ENCODE results near the gene SEMA4D.
A peak's percentile ranks its signal among the peaks of the same experiment; 100 is the strongest.

Gene SEMA4D

DNA sequence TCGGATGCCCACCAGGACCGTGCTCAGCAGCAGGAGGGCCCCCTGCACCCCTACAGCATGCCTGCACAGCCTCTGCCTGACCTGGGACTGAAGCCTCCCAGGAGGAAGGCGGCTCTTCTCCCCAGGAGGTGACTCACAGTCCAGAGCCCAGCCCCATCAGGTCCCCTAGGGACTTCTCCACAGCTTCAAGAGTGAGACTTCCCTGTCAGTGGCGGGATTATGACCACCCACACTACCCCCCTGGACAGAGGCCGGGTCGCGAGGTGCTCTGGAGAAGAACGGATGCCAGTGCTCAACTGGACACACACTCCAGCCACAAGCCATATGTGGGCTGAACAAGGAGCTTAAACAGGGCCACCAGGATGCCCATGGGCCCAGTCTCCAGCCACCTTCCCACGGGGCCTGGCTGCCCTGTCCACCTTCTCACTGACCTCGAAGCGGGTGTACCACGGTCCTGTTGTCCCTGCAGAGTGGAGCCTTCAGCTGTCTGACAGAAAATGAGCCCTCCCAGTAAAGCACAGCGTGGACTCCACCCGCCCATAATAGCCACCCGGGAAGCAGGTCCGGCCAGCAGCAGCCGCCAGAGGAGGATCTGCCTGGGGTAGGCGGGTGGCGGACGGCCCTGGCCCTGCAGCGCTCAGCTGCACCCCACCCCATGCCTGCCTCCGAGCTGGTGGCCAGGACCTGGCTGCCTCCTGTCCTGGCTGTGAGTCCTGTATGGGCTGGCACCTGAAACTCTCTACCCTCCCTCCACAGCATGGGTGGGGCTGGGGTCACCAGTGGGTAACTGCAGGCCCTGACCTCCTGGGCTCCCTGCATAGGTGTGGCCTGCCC is 54.7 kb downstream of the SEMA4D start:
- DNase-seq, result no peak

DNA sequence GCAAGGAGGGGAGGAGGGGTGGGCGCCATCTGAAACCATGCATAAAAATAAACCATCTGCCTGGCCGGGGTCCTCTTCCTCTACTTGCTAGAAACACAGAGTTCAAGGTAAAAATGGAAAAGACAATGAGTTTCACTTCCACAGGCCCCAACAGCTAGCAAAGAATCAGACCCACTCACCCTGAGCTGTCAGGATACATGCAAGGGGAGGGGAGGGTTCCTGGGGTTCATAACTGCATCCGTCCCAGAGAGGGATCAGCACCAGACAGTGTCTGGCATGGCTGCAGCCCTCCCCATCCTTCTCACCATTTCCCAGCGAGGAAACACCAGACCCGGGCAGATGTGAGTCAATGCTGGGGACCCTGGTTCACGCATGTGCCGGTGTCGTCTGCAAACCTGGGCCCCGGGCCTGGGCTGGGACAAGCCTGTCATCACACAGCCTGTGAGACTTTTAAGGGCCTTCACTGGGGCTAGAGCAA is 55.4 kb downstream of the SEMA4D start:
- no peak for DNase-seq

DNA sequence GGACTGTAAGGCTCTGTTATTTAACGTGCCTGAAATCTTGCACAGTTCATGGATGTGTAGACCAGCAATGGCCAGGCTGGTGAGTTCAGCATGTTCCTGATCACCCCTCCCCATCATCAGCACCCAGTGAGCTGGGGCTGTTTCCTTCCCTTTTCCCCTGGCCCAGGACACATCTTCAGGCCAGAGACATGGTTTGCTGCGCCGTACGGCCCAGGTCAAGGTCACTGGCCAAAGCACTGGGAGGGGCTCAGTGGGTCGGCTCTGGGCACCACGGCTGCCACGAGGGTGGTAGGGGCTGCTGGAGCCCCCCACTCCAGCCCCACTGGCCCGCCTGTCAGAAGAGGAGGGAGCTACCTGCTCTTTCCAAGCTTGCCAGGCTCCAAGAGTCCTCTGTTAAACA is 55.9 kb downstream of the SEMA4D start:
- DNase-seq, result no peak

DNA sequence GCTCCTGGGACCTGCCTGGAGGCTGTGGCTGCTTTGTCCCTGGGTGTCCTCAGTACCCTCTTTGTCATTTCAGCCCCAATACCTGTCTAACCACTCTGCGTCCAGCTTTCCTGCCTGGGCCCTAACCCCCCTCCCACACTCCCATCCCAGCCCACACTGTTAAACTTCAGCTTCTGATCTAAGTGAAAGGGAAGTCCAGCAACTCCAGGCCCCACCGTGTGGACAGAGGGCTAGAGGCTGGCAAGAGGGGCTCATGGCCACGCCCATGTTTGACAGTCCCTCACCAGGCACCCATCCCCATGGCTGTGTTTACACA is 56.3 kb downstream of the SEMA4D start:
- no peak for DNase-seq

DNA sequence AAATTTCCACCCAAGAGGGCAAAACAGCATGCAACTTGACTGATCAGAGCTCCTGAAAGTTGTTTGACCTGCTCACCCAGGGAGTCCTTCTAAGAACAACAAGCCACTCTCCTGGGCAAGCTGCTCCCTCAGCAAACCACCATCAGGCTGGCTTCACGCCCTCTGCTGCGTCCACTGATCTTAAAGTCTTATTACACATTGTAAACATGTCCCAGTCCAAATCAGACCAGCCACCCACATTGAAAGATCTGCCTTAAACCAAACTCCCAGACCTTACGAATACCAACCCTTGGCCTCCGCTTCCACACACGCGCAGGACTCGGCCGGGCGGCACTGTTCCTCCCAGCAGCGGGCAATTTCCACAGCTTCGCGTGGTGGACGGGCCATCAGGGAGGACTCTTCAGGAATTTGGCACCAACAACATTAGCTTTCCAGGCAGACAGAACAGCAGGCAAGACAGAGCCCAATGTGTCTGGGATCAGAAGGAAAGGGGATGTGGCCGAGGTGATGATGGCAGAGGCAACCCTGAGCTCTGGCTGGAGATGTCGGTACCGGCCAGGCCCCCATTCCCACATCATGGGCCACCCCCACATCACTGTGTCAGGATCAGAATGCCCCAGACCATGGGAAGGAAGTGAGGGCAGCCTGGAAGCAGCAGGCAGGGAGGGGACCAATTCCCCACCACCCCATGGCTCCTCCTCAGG is 56.8 kb downstream of the SEMA4D start:
- DNase-seq, result no peak

DNA sequence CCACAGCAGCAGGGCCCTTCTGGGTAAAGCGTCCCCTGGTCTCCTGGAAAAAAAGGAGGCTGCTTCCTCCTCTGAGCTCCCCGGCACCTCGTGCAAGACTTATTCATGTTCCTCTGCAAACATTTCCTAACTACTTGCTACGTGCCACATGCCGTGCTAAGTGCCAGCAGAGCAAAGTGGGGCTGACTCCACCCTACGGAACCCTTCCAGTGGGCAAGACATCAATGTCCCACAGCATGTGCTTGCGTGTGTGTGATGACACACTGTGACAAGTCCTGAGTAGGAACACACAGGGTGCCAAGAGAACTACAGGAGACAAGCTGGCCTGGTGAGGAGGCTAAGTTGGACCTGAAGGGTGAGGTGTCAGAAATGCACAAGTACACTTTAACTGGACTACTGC is 57.4 kb downstream of the SEMA4D start:
- peak; percentile 53 for DNase-seq

DNA sequence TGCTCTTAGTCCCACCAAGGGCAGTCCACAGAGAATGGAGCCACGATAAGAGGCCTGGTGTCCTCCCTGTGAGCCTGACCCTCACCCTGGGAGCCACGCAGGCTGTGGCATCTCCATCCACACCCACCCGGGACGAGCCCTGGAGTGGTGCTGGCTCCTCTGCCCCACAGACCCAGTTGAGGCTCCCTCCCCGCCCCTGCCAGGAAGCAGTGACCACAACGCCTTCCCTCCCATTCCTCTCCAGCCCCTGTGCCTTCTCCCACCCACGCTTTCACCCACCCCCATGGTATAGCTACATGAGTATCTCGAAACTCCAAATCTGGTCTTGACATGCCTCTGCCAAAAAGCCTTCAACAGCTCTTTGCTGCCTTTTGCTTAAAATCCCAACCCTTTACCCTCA is 57.9 kb downstream of the SEMA4D start:
- DNase-seq, result no peak

DNA sequence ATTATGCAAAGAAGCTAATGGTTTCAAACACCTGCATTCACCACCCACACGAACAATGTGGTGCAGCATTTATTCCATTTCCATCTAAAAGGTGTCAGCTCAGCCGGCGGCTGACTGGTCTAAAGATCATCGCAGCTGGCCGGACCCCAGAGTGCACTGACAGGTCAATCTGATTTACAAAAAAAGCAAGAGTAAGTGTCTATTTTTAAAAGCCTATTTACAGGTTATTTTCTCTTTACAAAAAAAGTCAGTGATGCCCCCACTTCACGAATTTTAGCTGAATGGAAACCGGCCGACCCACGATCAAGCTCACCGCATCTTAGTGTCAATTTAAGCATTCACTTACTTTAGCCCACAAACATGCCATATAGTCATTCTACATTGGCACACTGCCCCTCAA is 58.3 kb downstream of the SEMA4D start:
- DNase-seq, result no peak

DNA sequence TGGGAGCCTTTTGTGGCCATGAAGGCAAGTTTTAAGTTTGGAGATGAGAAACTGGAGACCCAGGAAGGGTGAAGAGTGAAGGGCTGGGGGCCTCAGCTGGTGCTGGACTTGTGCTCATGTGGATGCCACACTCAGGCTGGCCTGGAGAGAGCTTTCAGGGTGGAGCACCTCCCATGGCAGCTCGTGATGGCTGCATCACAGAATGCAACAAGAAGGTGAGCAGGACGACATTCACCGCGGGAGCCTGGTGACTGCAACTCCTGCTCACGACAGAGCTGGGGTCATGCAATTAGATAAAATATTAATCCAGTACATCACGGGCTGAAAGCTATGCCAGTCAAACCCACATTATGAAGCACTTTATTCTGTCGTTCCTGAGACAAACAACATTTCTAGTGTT is 59.7 kb downstream of the SEMA4D start:
- no peak for DNase-seq

DNA sequence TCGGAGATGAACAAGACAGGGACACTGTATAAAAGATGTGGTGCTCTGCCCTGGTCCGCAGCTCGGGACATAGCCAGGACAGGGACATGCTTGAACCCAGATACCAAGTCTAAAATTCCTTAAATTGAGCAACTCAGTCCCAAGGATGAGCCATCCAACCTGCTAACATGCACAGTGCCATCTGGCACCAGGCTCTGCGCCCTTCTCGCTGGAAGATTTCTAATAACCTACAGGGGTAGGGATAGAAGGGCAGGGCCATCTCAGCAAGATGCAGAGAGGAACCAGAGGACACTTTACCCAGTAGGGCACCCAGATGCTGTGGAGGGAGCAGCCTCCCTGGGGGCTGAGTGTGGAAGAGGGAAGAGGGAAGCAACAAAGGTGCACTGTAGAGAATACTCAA is 60.1 kb downstream of the SEMA4D start:
- no peak for DNase-seq

DNA sequence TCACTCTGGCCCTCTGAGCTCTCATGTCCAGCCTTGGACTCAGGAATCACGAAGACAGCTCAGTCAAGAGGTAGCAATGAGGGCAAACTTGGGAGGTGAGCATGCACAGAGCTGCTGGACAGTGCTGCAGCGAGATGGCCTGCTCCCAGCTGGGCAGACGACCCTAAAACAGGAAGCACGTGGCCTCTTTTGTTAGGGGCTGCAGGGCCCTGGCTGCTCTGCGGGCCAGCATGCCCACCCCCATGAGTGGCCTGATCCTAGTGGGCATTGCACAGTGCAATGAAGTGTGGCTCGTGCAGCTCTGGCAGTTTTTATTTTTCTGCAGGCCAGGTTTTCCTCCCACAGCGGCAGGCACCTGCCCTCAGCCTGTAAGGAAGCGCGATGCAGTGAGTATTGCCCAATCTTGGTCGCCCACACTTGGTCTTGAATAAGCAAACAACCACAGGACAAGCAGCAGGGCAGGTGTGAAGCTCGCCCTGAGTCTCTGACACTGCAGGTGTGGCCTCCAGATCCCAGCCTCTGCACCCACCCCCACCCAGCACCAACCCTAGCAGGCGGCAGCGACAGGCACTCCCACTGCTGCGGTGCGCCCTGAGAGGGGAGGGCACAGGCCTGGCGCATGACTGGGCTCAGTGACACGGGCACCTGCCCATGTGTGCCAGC is 60.8 kb downstream of the SEMA4D start:
- peak; percentile 52 for DNase-seq

DNA sequence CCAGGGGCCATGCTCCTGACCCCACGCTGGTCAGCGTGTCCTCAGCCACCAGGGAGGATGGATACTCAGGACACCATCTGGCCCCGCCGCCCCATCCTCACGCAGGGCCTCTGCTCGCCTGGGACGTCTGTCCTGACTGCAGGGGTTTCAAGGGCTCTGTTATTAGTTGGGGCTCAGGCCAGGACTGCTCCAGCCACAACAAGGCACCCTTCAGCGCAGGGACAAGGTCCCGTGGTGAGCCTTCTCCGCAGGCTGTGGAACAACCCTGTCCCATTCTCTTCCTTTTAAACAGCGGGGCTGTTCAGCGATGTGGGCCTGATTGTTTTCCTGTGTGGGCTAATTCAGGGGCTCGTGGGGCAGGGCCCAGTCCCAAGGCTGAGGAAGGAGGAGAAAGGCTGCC is 61.6 kb downstream of the SEMA4D start:
- no peak for DNase-seq

DNA sequence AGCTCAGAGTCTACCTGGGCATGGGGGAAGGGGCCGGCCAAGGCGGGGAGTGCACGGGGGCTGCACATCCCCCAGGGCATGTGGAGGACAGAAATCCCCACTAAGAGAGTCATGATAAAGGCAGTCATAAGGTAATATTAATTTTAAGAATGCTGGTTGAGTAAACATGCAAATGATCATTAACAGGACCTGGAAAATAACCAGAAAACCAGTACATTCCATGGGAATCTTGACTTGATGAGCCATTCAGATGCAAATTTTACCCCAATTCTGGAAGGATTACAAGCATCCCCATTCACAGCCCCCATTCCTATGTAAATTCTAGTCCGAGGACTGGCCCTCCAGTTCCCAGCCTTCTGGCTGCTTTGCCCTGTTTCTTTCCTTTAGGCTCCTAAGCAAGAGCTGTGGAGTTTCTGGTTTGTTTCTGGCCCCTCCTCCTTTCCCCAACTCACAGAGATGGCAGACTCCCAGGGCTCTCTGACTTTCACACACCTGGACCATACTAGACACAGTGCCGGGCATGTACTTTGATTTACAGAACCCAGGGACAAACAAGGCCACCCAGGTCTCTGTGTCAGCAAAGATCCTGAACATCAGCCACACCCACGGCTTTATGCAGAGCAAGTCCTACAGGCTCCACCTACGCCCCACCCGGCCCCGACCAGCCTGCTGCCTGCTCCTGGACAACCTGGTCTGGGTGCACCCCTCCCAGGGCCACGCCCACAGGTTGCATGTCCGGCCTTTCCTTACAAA is 62.7 kb downstream of the SEMA4D start:
- no peak for DNase-seq

DNA sequence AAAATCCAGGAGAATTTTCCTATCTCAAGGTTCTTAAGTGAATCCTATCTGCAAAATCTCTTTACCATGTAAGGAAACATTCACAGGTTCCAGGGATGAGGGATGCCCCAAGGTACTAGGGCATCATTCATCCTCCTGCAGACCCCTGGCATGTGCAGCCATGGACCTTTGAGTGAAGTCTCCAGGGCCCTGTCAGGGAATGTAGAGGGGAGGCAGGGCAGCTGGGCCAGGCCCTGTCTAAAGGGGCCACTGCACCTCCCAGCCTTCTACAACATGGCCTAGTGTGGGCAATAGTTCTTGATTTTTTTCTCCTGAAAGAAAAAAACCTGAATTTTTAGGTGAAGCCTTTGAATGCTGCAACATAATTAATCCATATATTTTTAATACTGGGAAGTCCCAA is 63.3 kb downstream of the SEMA4D start:
- DNase-seq, result no peak

DNA sequence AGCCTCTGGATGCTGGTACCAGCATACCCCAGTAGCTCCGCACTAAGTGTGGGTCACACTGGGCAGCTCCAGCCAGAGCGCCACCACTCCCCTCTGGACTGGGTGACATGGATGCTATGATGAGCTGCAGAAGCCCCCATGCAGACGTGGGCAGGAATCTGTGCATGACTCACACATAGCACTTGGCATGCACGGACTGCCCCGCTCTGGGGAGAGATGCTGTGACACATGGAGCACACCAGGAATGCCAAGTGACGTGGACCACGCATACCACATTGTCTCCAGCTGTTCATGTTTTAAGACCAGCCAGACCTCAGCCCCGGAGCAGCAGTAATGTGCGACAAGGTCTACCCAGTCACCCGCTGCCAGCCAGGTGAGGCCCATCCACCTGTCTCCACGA is 64.1 kb downstream of the SEMA4D start:
- DNase-seq, result no peak

DNA sequence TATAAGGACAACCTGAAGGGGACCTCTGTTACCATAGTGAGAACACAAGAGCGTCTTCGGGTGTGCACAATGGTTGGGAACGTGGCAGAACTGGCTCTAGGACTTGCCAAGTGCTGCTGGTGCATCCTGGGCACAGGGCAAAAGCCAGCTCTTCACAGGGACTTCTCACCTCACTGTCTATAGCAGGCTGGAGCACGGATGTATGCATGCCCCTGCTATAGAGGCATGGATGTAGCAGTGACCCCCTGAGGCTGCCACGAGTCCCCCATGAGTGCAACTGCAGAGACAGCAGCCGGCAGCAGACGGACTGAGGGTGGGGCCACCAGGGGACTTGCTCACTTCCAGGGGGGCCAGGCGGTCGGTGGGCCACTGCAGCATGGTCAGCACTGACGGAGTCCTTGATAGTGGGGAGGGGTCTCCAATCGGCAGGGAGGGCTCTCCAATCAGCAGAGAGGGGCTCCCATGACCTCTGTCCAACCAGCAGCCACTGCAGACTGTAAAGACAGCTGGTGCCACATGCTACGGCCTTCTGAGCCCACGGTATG is 64.9 kb downstream of the SEMA4D start:
- DNase-seq, result no peak

DNA sequence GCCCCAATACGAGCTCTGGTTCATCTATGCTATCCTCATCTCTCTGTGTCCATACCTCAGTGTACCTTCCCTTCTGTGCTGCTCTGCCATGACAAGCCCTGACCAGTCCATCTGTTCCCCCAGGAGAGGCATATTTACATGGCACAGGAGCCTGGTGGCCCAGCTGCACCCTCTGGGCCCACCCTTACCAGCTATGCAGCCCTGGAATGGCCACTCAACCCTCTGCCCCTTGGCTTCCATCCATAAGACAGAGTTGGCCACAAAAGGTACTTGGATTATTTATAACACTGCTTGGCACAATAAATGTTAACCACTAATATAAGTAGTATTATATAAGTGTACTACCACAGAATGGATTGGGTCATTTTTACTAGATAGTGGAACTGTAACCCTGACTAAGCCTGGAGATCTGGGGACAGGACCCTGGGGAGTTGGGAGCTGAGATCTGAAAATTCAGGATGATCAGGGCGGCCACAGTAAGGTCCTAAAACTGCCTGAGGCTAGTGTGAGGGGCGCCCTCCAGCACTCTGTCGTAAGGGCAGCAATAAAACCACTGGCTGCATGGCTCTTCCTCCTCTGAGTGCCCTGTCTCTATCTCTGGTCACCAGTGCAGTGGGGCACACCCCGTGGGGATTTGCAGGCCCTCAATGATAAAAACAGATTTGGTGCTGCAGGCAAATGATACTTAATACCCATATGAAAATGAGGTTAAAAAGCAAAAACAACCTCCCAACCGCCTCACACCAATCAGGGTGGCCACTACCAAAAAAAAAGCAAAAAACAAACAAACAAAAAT is 65.8 kb downstream of the SEMA4D start:
- DNase-seq, result no peak

DNA sequence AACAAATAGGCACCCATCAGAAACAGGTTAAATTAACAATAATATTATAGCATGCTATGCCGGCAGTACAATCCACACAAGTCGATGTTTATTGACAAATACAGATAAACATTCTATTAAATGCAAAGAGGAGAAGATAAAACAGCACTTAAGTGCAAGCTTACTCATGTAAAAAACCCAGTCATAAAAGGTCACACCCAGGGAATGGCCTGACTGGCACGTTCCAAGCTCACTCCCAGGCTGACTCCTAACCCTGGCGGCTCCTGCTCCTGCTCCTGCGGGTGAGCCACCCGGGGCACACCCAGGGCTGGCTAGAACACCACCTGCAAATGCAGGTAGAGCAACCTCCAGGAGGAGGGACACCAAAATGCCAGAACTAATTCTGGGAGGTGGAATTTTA is 66.9 kb downstream of the SEMA4D start:
- DNase-seq, result no peak

DNA sequence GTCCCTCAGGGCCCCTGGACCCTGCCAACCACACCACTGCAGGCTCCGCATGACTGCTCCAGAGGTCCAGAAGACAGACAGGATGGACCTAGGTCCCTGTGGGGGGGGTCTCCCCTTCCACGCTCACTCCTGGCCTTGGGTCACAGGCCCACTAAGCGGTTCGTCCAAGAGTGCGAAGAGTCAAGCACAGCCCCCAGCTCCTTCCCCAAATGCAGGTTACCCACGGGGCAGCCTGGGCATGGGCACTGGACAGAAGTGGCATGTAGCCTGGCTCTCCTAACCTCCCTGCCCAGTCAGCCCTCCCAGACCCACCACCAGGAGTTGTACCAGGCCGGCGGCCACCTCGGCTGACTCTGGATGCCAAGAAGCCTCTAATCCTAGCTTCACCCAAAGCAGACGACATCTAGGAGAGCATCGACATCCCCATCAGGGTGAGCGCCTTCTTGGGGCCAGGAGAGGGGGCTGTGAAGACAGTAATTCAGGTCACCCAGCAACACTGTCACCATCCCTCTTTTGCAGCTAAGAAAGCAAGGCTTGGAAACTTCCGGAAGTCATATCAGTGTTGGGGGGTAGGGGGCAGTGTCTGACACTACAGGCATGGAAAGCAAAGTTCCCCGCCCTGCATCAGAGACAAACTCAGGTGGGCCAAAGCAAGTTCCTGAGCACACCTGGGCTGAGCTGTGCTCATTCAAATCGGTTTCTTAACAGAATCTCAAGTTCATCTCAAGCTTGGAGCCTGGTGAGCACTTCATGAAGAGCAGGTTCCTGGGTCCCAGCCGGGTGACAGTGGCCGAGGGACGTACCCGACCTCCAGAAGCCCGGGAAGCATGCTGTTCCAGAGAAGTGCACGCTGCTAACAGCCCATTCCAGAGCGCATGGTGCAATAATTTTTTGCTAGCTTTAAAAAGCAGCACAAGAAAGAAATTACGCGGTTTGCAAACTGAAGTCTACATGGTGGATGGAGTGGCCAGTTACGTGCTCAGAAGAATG is 68.7 kb downstream of the SEMA4D start:
- DNase-seq, result peak; percentile 65

DNA sequence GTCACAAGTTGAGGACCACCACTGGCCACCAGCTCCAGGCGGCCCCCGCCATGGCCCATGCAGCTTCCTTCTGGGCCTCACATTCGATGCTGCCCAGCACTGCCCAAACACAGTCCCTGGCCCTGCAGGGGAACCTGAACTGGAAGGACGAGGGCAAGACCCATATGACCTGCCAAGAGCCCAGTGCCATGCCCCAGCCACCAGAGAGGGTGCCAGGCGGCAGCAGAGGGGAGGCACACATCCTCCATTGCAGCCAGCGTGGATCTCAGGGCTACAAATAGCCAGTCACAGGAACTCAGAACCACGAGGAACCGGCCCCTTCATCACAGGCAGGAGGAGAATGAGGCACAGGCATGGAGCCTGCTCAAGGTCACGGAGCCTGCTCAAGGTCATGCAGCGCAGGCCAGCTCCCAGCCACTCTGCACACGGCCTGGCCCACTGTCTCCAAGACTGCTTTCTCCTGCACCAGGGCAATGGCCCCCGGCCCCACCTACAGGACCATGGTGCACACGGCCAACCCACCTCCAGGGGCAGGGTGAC is 69.6 kb downstream of the SEMA4D start:
- DNase-seq, result no peak
